ENCODE results near the gene SERPINE1.
"Not testable (repeated sequence)": the region's sequence is repeated elsewhere in the genome, so short reads cannot be mapped to it uniquely, and the experiment has no call there.

SERPINE1 gene

GRCh38 chr7:101126651-101127459, at the start of gene SERPINE1:
Gene SERPINE1, plus strand, starts transcription at chr7:101127104. Its CDS starts 1,290 bp downstream, at chr7:101128394.
- ATAC-seq = peak; percentile 55 to 75

GRCh38 chr7:101077303-101078086, 49.4 kb upstream of the SERPINE1 start:
- peak; percentile 95 for ATAC-seq

GRCh38 chr7:101081432-101081831, 45.5 kb upstream of the SERPINE1 start:
- ATAC-seq = no peak

- ATAC-seq = no peak
These were observed 42.1 kb upstream of the SERPINE1 start for GRCh38 chr7:101084865-101085161.

- ATAC-seq = peak; percentile 90 to 93
These were observed 41.5 kb upstream of the SERPINE1 start, which contains the start of gene TRIM56 for GRCh38 chr7:101085162-101085964. Gene TRIM56, plus strand, starts transcription at chr7:101085481. Its CDS starts 1,832 bp downstream, at chr7:101087313.

GRCh38 chr7:101087334-101088068, 39.4 kb upstream of the SERPINE1 start:
- no peak for ATAC-seq

- ATAC-seq = no peak
These were observed 38.9 kb upstream of the SERPINE1 start for GRCh38 chr7:101088069-101088425.

GRCh38 chr7:101088858-101089529, 37.9 kb upstream of the SERPINE1 start:
- ATAC-seq = no peak

- no peak for ATAC-seq
These were observed 37.0 kb upstream of the SERPINE1 start for GRCh38 chr7:101089876-101090275.

GRCh38 chr7:101092266-101092905, 34.5 kb upstream of the SERPINE1 start:
- ATAC-seq = not testable (repeated sequence)

GRCh38 chr7:101093906-101094305, 33.0 kb upstream of the SERPINE1 start:
- no peak for ATAC-seq

GRCh38 chr7:101094376-101094775, 32.5 kb upstream of the SERPINE1 start:
- no peak for ATAC-seq

- peak in 1 of 2 donors; percentile 17 for ATAC-seq
These were observed 32.0 kb upstream of the SERPINE1 start for GRCh38 chr7:101094791-101095375.

GRCh38 chr7:101096331-101096956, 30.5 kb upstream of the SERPINE1 start:
- no peak for ATAC-seq

- ATAC-seq = no peak
These were observed 30.0 kb upstream of the SERPINE1 start for GRCh38 chr7:101096957-101097347.

- no peak for ATAC-seq
These were observed 29.3 kb upstream of the SERPINE1 start for GRCh38 chr7:101097561-101097960.

GRCh38 chr7:101099969-101100781, 26.7 kb upstream of the SERPINE1 start:
- peak; percentile 94 to 98 for ATAC-seq

- no peak for ATAC-seq
These were observed 25.8 kb upstream of the SERPINE1 start for GRCh38 chr7:101100858-101101847.
